NOMO-1 treated with dmso at 0.1 percent for 144 hours (cell line): ENCODE results near the gene ROR1.

Experiments
- DNase-seq: peaks from one replicate; lab custom pipeline; 2025; ENCODE audit not compliant: unreplicated experiment; lab: John Stamatoyannopoulos, UW

ROR1 gene

GRCh38 chr1:63906047-63906704 lies 132.4 kb downstream of the ROR1 start:
- DNase-seq: no peak

DNA sequence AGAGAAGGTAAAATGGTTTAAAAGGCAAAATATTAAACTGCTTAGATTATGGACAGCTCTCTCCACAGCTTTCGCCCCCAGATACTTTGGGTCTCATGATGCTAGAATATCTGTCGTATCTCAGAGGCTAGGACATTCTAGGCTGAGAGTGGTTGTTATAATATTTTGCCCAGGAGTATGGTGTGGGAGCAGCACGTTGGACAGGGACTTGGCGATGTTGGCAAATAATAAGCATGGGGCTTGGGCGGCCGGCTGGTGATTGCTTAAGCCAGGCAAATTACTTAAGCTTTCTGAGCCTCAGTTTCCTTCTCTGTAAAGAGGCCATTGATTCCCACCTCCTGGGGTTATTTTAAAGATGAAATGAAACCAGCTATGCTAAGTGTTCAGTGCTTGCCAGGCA lies 133.2 kb downstream of the ROR1 start:
- no peak for DNase-seq

GRCh38 chr1:63908016-63908415 lies 134.2 kb downstream of the ROR1 start:
- no peak for DNase-seq

DNA sequence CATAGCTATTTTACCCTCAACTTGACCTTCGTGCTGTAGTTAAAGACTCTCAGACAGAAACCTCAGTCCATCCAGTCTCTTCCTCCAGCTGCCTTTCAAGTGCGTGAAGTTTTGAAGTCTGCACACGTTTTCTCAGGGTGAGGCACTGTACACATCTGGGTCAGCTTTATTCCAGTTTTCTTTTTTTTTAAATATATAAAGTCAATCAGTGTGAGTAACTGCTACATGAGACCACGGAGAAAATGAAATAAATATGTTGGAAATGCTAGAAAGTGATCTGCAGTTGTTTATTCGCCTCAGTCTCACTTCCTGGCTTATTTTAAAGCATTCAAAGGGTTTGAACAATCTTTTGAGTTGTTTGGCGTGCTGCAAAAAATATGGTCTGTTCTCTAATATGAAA lies 135.7 kb downstream of the ROR1 start:
- DNase-seq: no peak

DNA sequence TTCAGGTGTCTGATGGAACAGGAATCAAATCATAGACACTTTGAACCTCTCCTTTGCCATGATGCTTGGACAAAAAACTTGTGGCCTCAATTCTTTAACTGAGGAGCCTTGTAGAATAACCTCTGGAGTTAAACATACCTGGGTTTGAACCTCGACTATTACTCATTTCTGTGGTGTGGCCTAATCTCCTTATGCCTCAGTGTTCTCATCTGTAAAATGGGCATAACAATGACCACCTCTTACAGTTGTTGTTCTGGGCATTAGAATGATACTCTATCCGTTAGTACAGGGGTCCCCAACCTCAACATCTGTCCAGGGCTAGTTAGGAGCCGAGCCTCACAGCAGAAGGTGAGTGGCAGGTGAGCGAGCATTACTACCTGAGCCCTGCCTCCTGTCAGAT lies 137.2 kb downstream of the ROR1 start:
- no peak for DNase-seq

DNA sequence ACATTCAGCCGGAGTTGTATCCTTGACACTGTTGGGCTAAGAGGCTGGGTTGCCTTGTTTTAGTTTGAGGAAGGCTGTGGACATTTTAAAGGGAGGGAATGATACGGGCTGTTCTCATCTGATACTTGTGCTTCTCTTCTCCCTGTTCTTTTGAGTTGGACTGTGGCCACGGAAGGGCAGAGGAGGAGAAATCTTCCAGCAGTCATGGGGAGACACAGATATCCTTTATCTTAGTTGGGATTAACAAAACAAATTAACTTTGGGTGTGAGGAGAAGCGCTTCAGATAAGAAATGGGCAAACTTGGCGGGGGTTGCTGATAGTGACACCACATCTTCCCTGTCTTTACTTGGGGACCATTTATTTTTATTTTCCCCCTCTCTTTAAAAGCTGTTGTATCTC lies 138.8 kb downstream of the ROR1 start:
- DNase-seq: no peak

DNA sequence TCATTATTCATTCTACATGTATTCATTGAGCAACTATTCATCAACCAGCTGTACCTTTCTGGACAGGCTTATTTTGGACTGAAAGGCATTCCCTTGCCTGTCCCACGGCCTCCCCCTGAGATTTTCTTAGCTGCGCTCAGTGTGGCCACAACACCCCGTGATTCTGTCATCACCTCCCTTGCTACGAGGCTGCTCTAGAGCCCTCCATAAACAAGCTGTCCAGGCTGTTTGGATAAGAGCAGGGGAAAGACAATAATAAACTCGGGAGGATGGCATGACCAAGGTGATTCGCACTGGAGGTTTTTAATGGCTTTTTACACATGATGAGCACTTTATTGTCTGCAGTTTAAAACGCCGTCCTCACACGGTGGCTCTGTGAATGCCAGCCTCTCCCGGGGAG lies 139.7 kb downstream of the ROR1 start:
- no peak for DNase-seq

- DNase-seq: no peak
Measured at GRCh38 chr1:63914241-63914640, 140.4 kb downstream of the ROR1 start.

DNA sequence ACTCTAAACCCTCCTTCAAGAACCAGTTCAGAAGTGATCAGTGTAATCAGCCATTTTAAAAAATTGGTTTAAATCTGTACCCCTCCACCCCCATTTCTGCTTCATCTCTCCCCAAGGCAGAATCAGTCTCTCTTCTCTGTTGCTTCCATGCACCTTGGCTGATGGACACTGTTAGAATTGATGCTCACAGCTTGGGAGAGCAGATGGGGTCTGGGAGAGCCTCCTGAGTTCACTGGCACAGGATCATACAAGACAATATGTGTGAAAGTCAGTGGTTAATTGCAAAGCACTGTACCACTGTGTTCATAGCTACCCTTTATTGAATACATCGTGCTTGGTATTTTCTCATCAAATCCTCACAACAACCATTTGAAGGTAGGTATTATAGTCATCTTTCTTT lies 140.9 kb downstream of the ROR1 start:
- DNase-seq: no peak

DNA sequence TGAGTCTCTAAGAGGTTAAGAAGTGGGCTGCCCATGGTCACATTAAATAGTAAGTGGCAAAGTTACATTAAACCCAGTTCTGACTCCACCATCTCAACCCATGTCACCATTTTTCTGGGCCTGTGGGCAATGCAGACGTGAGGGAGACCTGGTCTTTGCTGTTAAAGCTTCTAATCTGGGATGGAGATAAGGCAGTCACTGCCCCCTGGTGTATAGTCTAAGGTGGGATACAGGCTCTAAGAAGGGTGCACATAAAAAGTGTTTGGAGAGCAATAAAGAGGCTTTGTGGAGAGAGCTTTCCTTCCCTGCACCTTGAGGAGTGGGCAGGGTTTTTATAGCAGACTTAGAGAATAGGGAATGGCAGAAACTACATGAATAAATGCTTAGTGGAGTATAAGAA lies 141.3 kb downstream of the ROR1 start:
- no peak for DNase-seq

DNA sequence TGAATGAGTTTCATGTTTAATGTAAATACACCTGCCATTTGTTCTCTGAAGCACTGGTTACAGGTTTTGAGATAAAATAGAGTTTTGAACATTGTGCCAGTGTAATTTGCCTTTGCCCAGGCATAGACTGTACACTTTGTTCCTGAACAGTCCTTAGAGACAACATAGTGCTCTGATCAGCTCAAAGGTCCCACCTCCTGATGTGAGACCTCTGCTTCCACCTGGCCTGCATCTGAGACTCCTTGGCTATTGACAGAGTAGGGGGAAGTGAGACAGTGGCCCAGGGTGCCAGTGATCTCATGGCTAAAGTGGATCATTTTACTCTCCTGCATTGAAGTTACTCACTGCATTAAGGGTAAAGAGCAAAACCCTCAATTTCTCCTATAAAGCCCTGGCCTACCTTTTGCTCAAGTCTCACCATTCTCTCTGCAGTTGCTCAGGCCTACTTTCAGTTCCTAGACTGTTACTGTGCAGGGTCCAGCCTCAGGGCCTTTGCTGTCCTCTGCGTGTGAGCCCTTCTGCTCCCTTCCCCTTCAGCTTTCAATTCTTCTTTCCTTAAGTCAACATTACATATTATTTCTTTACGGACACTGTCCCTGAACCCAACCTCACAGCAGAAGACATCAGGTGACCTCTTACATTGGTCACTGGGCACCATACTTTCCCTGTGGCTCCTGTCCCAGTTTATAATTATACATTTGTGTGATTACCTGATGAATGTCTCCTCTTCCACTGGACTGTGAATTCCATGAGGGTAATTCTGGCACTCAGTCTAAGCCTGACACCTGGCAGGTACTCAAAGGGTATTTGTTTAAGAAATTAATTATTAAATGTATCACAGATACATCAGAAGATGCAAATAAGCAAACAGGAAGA lies 142.9 kb downstream of the ROR1 start:
- DNase-seq: no peak

DNA sequence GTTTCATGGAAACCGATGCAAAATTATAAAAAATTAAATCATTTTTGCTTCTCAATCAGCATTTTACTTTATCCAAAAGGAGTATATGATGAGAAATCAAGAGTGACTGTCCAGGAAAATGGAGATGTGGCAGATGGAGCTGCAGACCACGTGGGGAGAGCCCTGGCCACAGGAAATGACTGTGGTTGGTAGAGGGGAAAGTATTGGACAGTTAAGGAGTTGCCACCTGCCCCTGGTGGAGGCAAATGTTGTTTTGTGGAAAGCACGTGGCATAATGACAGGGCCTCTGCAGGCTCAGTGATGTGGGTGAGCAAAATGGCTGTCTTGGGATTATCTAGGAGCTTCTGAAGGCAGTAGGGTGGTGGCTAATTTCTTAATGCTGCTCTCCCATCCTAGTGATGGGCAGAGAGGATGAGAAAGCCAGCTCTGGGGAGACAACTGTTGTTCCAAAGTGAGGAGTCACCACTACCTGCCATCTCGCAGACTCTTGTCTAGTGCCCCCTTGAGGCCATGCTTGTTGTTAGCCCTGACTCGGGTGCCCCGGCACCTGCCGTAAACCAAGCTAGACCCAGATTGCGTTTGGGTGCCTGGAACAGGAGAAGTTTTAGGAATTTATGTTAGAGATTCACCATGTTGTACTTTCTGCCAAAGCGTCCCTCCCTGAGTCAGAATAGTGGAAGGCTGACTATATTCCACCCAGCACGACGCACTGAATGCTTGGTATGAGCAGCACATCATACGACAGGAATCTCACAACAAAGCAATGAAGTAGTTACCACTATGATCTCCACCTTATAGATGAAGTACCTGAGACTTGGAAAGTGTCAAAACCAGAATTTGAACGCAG lies 144.0 kb downstream of the ROR1 start:
- no peak for DNase-seq

GRCh38 chr1:63918418-63918945 lies 144.7 kb downstream of the ROR1 start:
- no peak for DNase-seq

DNA sequence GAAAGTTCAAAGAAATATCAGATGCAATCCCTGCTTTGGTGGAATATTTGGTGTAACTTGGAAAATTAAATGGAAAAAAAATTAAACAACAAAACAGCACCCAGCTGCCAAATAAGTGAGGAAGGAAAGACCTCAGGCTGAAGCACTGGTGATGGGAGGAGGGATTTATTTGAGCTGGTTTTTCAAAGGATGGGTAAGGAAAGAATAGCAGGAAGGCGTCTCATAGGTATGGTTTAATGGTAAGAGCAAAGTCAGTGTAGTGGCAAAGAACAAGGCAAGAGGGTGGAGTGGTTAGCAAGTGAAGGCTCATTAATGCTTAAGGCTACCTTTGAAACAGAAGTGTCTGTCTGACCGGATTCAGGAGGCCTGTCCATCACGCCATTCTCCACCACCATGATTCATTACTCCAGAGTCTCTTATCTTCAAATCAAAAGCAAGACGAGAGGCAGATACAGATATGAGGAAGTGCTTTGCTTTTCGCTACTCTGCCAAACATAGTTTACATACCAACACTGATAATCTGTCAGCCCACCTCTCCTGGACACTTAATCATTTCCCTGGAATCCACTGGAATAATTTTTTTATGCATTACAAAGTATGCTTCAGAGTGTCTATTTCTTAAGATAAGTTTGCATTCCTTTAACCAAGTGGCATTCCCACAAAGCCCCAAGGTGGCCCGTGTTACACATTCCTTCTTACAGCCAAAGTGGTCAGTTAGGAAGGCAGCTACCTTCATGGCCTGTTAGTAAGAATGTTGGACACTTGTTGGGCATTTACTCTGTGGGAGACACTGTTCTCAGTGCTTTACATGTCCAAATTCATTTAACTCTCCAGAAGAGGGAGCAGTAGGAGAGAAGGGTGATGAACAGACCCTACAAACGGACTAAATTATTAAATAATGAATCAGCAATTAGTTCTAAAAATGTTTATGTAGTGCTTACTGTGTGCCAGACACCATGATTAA lies 146.6 kb downstream of the ROR1 start:
- DNase-seq: no peak

GRCh38 chr1:63921359-63921758 lies 147.5 kb downstream of the ROR1 start:
- DNase-seq: no peak

DNA sequence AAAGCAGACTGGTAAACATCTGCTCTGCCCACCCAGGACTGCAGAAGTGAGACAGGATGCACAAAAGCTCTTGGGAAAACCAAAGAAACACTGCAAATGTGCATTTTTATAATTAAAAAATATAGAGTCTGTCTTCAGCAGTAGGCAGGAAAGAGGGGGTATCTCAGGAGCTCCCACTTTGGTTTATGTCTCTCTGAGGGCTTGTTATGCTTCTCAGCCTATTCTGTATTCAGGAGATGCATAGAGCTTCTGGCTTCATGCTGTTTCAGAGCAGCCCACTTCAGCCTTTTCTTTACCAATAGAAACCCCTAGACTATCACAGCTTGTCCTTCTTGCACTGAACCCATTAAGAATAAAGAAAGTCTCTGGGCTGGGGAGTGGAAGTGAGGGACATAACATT lies 148.0 kb downstream of the ROR1 start:
- DNase-seq: no peak

DNA sequence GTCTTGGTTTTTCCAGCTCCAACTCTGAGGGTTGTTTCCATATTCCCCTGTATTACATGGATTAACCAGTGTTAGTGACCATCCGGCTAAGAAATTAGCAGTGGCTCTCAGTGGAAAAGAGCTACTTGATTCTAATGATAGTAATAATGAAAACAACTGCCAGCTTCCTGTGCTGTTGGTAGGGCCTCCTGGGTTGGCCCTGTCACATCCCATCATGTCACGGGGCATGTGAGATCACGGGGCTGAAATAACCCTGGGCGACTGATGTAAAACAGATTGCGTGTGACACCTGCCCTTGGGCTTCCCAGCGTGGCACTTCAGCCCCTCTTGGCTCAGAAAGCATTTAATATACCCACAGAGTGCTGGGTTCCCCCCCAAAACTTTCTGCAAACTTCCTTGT lies 149.0 kb downstream of the ROR1 start:
- DNase-seq: no peak

GRCh38 chr1:63923302-63923701 lies 149.5 kb downstream of the ROR1 start:
- no peak for DNase-seq

- DNase-seq: no peak
Measured at GRCh38 chr1:63924600-63924999, 150.8 kb downstream of the ROR1 start.
